HG02840 (cell line): ENCODE measurements around the gene BCL7C.
"Not testable (repeated sequence)": the region's sequence is repeated elsewhere in the genome, so short reads cannot be mapped to it uniquely, and the experiment has no call there.

Experiments
- ATAC-seq: cut with Tn5 transposase; IDR thresholded peaks from one replicate; pipeline ENCODE4 v1.9.1; 2021; ENCODE audit warnings: mild to moderate bottlenecking, moderate library complexity, moderate number of reproducible peaks; ENCODE audit not compliant: unreplicated experiment, low FRiP score

The BCL7C gene

DNA sequence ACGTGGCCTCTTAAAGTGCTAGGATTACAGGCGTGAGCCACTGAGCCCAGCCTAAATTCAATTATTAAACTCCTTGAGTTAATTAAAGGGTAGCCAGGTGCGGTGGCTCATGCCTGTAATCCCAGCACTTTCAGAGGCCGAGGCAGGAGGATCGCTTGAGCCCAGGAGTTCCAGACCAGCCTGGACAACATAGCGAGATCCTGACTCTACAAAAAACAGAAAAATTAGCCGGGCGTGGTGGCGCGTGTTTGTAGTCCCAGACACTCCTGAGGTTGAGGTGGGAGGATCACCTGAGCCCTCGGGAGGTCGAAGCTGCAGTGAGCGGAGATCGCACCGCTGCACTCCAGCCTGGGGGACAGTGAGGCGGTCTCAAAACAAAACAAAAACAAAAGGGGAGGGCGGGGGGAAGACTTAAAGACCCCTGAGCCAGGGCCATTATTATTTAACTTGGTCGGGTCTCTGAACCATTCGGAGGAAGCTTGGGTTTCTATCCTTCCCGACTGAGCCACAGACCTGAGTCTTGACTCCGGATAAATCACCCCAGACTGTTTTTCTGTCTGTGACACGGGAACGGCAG lies 19.5 kb downstream of the BCL7C start:
- ATAC-seq: no peak

DNA sequence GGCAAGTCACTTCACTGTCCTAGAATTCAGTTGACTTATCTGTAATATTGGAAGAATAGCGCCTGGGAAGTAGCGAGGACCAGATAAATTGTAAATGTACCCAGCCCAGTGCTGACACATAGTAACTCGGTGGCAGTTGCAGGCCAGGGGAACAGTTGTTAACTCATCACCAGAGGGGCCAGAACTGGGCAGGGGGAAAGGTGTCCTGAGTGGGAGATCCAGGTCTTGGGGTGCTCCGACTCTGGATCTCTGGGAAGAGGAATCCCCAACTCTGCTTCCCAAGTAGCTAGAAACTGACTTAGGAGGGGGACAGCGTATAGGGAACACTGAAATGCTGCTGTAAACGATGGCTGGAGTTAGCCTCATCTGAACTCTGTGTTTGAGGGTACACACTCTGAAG lies 23.0 kb downstream of the BCL7C start:
- ATAC-seq: no peak

DNA sequence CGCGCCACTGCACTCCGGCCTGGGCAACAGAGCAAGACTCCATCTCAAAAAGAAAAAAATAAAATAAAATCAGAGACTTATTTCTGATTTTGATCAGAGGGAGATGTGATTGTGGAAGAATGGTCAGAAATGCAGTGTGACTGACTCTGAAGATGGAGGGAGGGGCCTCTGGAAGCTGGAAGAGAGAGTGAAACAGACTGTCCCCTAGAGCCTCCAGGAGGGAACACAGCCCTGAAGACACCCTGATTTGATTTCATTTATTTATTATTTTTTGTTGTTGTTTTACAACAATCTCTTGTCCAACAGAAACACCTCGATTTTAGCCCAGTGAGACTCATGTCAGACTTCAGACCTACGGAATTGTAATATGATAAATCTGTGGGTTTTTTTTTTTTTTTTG lies 26.1 kb downstream of the BCL7C start:
- no peak for ATAC-seq

DNA sequence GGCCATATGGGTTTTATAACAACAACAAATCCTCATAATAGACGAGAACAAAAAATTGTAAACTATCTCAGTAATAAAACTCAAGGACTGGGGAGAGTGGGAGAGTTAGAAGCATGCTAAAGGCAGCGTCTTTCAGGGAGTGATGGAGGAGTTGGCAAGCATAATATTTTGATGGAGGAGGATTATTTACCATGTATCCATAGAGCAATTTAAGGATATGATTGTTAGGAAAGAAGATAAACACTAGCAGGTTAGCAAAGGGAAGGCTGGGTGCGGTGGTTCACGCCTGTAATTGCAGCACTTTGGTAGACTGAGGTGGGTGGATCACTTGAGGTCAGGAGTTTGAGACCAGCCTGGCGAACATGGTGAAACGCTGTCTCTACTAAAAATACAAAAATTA lies 27.8 kb downstream of the BCL7C start:
- ATAC-seq: no peak

DNA sequence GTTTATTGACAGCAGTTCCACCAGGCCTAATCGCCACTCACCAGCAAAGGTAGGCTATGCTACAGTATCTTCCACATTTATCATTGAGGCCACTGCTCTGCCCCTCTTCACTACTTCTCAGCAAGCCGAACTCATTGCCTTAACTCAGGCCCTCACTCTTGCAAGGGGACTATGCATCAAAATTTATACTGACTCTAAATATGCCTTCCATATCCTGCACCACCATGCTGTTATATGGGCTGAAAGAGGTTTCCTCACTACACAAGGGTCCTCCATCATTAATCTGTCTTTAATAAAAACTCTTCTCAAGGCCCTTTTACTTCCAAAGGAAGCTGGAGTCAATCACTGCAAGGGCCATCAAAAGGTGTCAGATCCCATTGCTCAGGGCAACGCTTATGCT lies 30.7 kb downstream of the BCL7C start:
- ATAC-seq: not testable (repeated sequence)

DNA sequence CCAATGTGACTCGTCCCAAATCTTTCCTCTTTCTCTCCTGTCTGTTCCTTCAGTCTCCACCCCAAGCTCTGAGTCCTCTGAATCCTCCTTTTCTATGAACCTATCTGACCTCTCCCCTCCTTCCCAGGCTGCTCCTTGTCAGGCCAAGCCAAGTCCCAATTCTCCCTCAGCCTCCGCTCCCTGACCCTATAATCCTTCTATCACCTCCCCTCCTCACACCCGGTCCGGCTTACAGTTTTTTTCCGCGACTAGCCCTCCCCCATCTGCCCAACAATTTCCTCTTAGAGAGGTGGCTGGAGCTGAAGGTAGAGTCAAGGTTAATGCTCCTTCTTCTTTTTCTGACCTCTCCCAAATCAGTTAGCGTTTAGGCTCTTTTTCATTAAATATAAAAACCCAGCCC lies 33.1 kb downstream of the BCL7C start:
- not testable (repeated sequence) for ATAC-seq

DNA sequence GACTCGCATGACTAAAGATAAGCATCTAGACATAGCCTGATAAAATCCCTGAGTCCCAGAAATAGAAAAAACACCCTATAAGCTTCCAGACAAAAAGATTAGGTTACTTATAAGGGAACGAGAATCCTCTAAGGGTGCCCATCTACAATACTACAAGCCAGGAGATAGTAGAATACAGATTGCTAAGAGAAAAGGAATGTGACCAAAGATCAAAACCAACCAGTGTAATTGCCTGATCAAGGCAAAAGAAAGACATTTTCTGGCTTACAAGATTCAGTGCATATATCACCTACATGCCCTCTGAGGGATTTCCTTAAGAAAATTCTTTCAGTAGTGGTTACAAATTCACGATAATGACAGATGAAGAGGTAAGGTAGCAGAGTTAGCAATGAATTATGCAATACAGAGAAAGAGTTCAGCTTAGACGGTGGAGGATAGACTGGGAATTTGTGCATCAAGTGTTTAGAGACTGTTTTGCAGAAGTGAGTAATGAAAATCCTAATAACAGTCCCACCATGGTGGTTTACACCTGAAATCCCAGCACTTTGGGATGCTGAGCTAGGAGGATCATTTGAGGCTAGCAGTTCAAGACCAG lies 35.0 kb downstream of the BCL7C start:
- no peak for ATAC-seq

DNA sequence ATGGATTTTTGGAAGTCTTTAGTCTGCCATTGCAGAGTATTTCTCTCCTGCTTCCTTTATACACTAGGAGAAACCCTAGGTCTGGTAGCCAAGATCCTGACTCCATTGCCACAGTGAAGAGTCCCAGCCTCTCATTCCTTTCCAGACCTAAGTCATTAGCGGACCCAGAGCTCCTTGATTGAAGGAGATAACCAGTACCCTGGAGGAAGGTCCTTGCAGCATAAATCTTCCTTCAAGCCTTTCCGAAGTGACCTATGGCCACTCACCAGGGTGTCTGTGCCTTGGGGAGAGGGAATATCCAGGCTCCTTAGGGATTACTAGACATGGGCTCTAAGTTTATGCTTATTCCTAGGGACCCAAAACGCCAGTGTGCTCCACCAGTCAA lies 35.8 kb downstream of the BCL7C start:
- no peak for ATAC-seq

DNA sequence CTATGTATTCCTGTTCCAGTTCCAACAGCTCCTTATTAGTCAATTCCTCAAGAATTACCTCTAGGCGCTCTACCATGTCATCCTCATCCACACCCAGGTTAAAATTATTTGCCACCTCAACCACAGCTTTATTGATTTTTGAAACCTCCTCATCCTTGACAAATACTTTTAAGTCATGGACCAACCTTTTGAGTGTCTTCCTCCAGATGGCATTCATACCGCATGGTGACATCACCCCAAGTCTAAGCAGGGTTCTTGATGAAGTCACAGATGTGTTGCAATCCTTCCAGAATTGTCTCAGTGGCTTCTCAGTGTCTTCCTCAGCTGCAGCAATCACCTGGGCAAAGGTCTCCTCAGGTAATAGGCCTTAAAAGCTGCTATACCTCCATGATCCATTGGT lies 40.1 kb downstream of the BCL7C start:
- no peak for ATAC-seq

DNA sequence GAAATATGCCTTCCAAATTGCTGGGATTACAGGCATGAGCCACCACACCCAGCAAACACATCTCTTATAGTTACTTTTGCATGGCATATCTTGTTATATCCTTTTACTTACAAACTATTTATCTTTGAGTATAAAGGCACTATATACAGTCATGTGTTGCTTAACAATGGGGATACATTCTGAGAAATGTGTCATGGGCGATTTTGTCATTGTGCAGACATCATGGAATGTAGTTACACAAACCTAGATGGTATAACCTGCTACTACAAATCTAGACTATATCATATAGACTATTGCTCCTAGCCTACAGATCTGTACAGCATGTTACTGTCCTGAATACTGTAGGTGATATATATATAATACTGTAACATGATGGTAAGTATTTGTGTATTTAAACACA lies 43.6 kb downstream of the BCL7C start:
- no peak for ATAC-seq

DNA sequence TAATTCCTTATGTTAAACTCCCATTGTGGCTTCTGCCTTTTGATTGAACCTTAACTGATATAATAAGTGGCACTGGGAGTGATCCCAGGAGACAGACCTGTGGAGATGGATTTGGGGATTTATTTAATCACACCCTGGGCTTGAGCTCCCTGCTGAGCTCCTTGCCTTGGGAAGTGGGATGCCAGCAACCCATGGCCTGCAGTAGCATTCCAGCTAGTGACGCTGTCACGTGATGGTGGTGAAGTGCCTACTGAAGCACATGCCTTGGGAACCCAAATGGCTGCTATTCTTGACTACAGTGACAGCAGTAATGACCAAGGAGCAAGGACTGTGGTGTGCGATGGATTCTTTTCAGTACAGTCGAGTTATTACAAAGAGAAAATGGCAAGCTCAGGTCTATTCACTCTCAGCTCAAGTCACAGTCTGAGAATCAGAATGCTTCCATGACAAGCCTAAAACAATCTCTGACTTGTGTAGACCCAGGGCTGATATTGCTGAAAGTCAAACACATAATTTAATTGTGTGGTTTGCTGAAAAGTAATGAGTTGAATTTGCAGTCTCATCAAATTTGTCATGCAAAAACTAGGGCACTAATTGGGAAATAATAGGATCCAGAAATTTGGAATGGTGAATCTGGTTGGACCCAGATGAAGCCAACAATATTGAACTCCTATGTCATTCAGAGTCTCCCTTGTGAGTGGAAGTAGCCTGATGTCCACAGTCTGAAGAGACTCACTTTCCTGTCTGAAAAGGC lies 47.1 kb downstream of the BCL7C start:
- no peak for ATAC-seq

DNA sequence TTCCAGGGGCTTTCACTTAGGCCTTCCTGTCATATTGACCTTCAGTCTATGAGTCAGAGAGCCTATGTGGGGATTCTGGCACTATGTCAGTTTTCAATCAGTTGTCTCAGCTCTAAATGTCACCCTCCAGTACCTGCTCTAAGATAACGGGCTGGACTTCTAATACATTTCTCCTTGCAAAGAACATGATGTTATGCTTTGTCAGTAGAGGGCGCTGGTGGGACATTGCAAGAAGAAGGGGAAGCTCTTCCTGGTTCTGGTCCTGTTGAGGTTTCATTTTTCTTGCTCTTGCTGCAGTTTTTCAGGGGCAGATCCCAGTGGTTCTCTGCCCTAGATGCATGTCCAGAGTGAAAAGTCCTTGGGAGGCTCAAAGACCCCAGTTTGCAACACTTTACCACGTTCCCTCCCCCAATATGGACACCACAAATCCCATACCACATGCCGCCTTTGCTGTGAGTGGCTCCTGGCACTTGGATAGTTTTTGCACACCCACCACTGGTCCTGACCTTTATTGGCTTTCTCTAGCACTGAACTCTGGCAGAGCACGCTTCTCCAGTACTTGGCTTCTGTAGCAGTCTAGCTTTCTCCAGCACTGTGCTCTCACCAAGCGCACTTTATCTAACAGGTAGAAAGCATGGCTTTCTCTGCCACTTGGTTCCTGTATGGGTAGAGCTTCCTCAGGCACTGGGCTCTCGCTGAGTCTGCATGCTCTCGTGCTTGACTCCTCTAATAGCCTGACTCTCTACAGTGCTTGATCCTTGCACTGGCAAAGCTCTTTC lies 49.0 kb downstream of the BCL7C start:
- ATAC-seq: peak; percentile 67

DNA sequence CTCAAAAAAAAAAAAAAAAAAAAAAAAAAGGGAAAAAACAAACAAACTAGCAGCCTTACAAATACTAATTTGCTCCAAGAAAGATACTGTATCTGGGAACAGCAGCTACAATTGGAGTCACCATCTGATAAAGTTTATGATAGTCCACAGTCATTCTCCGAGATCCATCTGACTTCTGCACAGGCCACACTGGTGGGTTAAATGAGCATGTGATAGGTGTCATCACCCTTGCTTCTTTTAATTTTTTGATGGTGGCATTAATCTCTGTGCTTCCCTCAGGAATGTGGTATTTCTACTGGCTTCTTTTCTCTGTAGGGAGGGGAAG lies 49.6 kb downstream of the BCL7C start:
- ATAC-seq: no peak

DNA sequence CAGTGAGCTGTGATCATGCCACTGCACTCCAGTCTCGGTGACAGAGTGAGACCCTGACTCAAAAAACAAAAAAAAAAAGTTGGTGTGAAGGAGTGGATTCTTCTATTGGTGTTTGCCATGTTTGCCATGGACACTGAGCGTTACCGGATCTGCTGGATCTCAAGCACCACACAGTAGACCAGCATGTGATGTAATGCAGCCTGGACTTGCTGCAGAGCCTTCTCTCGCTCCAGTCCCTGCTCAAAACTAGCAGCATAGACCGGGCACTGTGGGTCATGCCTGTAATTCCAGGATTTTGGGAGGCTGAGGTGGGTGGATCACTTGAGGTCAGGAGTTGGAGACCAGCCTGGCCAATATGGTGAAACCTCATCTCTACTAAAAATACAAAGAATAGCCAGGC lies 50.4 kb downstream of the BCL7C start:
- ATAC-seq: no peak

DNA sequence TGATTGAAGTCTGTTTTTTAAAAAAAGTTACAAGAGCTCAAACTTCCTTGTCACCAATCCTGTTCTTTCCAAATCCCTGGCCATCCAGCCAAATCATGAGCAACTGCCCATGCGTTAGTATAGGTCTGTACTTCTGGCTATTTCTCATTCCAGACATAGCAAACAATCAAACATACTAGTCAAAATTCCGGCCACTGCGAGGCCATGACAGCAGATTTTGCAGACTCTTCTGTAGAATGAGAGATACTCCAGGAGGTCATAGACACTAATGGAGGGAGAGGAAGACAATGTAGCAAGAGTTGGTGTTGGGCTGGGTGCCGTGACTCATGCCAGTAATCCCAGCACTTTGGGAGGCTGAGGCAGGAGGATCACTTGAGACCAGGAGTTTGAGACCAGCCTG lies 50.9 kb downstream of the BCL7C start:
- ATAC-seq: no peak

DNA sequence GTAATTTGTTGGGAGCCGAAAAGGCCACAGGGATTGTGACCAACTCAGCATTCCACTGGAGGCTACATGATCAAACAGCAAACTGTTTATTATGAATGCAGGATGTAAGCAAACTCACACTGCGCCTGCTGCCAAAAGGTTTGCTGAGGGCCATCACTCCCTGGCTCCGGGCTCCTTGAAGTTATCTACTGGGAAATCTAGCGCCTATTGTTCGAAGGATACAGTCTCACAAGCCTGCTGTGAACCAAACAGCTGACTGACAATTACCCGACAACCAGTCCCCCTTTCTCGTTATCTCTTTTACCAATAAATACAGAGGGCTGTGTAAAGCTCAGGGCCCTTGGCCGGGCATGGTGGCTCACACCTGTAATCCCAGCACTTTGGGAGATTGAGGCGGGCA lies 52.5 kb downstream of the BCL7C start:
- no peak for ATAC-seq

DNA sequence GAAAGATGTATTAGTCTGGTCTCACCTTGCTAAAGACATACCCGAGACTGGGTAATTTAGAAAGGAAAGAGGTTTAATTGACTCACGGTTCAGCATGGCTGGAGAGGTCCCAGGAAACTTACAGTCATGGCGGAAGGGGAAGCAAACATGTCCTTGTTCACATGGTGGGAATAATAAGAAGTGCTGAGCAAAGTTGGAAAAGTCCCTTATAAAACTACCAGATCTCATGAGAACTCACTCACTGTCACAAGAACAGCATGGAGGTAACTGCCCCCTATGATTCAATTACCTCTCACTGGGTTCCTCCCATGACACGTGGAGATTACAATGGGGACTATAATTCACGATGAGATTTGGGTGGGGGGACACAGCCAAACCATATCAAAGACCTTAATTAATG lies 53.3 kb downstream of the BCL7C start:
- ATAC-seq: no peak

DNA sequence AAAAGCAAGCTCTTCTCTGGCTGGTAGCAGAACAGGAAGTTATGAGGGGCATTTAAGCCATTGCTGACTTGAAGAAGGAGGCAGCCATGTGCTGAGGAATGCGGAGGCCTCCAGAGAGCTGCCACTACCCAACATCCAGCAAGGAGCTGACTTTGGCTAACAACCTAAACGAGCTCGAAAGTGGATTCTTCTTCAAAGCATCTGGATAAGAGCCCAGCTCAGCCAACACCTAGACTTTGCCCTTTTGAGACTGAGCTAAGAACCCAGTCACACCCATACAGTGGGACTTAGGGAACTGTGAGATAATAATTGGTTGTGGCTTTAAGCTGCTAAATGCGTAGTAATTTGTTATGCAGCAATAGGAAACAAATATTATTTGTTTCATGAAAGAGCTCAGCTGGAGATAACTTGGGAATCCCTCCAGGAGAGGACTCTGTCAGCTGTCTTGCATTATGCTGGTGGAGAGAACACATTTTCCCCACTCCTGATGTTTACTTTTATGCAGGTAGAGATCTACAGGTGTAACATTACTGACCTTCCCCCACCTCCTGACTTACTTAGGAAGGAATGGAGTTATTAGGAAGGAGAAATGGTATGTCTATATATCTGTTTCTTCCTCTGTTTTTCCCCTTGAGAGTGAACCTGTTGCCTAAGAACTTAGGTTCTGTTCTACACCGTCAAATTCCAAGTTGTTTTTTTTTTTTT lies 54.2 kb downstream of the BCL7C start:
- ATAC-seq: no peak

DNA sequence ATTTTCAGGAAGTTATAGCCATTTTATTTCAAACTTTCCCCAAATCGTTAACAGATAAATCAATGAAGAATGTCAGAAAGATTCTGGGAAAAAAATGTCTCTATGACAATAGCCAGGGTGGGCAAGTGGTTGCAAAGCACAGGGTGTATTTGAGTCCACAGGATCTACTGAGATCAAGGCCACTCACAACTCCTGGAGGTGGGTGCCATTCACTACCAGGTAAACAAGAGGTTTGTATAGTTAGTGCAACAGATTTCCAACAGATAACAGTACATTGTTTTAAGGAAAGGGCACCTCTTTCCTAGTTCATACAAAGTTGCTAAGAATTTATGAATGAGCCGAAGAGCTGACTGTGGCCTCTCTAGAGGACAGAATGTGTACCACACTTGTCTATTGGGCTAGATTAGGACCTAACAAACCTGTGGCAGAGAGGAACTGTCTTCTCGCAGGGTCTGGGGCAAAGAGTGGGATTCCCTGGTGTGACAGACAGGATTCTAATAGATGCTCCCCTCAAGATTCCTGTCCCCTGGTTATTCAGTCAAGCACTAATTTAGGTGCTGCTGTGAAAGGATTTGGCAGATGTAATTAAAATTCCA lies 54.9 kb downstream of the BCL7C start:
- no peak for ATAC-seq

DNA sequence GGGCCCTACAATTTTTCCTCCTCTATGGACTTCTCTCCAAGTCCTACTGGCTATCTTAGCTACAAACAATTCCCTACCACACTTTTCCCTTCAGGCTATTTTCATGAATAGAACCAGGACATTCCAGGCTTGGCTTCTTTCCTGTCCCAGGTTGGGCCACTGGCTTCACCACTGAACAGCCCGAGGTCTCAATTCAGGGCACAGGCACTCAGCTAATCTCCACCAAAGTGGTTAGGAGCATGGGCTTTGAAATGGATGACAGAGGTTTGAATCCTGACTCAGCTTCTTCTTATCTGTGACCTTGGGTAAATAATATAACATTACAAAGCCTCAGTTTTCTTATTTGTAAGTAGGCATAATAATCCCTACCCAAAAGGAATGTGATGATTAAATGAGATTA lies 56.0 kb downstream of the BCL7C start:
- no peak for ATAC-seq
